Heart left ventricle (tissue), 16 donors: ENCODE results near the gene C22orf39. TPM values are rescaled to one million over a fixed set of nuclear protein-coding genes. Genes with fewer than 3 reads are reported as not detected.
A peak's percentile ranks its signal among the peaks of the same experiment; 100 is the strongest.

ENCODE experiments used
- ATAC-seq, 4 donors: fragments of 200-7000 bp; cut with Tn5 transposase; one replicate each; pipeline ENCODE4 v1.9.1; 2020 to 2022; ENCODE audit warnings: moderate library complexity in 4 of 4, mild to moderate bottlenecking in 3 of 4, moderate number of reproducible peaks in 1 of 4
- DNase-seq, 5 donors: peaks; one replicate each; pipeline ENCODE4 v3.0.0-alpha.2; 2020
- H3K27ac ChIP-seq, 12 donors: fragments of 200-600 bp; sonication (generic) in 4 of 12; one replicate each; pipeline versions ENCODE4 v1.5.0 to v1.8.0; 2016 to 2022; ENCODE audit warnings: mild to moderate bottlenecking in 2 of 12
- H3K27me3 ChIP-seq, 9 donors: fragments of 200-600 bp; sonication (generic) in 2 of 9; one replicate each; pipeline versions ENCODE4 v1.5.1 to v1.8.0; 2016 to 2022; ENCODE audit warnings: mild to moderate bottlenecking in 3 of 9
- H3K36me3 ChIP-seq, 9 donors: fragments of 200-600 bp; sonication (generic) in 2 of 9; one replicate each; pipeline versions ENCODE4 v1.5.0 to v1.8.0; 2018 to 2022; ENCODE audit warnings: mild to moderate bottlenecking in 2 of 9
- H3K4me1 ChIP-seq, 12 donors: fragments of 200-600 bp; sonication (generic) in 4 of 12; one replicate each; pipeline versions ENCODE4 v1.5.0 to v1.8.0; 2016 to 2022; ENCODE audit warnings: mild to moderate bottlenecking in 3 of 12
- H3K4me3 ChIP-seq, 12 donors: fragments of 200-600 bp; sonication (generic) in 4 of 12; one replicate each; pipeline versions ENCODE4 v1.5.0 to v1.8.0; 2017 to 2022; ENCODE audit warnings: mild to moderate bottlenecking in 9 of 12, moderate library complexity in 4 of 12
- H3K9me3 ChIP-seq, 12 donors: fragments of 200-600 bp; sonication (generic) in 4 of 12; one replicate each; pipeline versions ENCODE4 v1.5.0 to v1.8.0; 2016 to 2022; ENCODE audit warnings: mild to moderate bottlenecking in 1 of 12
- CTCF ChIP-seq, 12 donors: fragments of 200-600 bp; sonication (generic) in 4 of 12; IDR thresholded peaks; one replicate each; pipeline versions ENCODE4 v1.5.0 to v1.8.0; 2018 to 2022; ENCODE audit warnings: antibody characterized with exemption in 12 of 12, mild to moderate bottlenecking in 5 of 12
- POLR2A ChIP-seq, 2 donors: fragments of 450-650 bp; IDR thresholded peaks; one replicate each; pipeline ENCODE4 v1.6.1; 2017; ENCODE audit warnings: antibody characterized with exemption in 2 of 2, mild to moderate bottlenecking in 2 of 2, moderate library complexity in 2 of 2
- WGBS, 4 donors: extraction: QIAGEN DNeasy Blood & Tissue Kit in 2 of 4; methylation state at CpG; one replicate each; pipeline versions ENCODE4 v1.1.5 to v1.1.7; 2013 to 2018; 5-methylcytosine and 5-hydroxymethylcytosine counted together
- intact Hi-C, 10 donors: fragments of 100-400 bp; cut with DNase I; formaldehyde crosslinking; loops; one replicate each; pipeline versions ENCODE4 v1.11.1 to v1.14.2; 2022
- polyA plus RNA-seq, 2 donors: library from polyadenylated mRNA; stranded (reverse); fragments of 200-250 nt; gene quantifications; one replicate each; pipeline ENCODE4 v1.2.3, GENCODE V29; 2013
- total RNA-seq, 9 donors: library from RNA; depleted of rRNA in 2 of 9; stranded (reverse); fragments of >200 nt in 2 of 9; fragmentation: NEBNext Ultra II Directional in 3 of 9; extraction: Animal tissue kit (Norgen Biotek cat#: 25700) in 3 of 9; gene quantifications; one replicate each; pipeline versions ENCODE4 v1.1.0 to v1.2.4, GENCODE V29; 2016 to 2023
- donor health status: ischemic (EF 13 %, LVEDD 7.1; RV severe dilation, severe dysfunction).
- donor health status: healthy with polysubstance abuse.
- donor health status: DM: no; HTN: yes; CAD: no.
- donor health status: DM: no; HTN: no; CAD: no.
- donor health status: ischemic (EF 25% LVEDD 6.9; RV normal size, moderate dysfunction).
- donor health status: ischemic (EF 25% LVEDD 5.7; RV mildly dilated, moderate dysfunction).
- donor health status: healthy.
- donor health status: DM: yes; HTN: yes; CAD: no.
- donor health status: ischemic (EF 35%, LVEDD 5.7; RV mildly dilated, moderate dysfunction).
- donor health status: nonischemic (EF 11% LVEDD 7.7; RV severe dilation, severe dysfunction).
- donor health status: DM: yes; HTN: yes; CAD: no.
- donor health status: PGD.
- donor health status: ischemic (EF 29% LVEDD 5.4; RV normal size, mild dysfunction).
- donor health status: nonischemic (EF 23%, LVEDD 6.1; RV moderate dilation, normal function).

Gene C22orf39
- total and polyA plus RNA-seq, 11 donors = 39.1 to 115 (median 53.6) TPM

- Histone ChIP-seq H3K4me3 (no peak overlapping the region), H3K36me3 (peaks cover 0 to 63% (median 54%) of the 10 kb centered on the region in 9 donors), H3K4me1 (peaks cover 0 to 29% (median 21%) of the 10 kb centered on the region in 12 donors), H3K9me3 (no peaks in the 10 kb centered on the region), H3K27ac (no peak overlapping the region), H3K27me3 (no peaks in the 10 kb centered on the region)
- DNase-seq = no peak
- 79 to 89% (median 87%) methylated on average over 8 of the region's 8 CpGs for WGBS, 4 donors
- intact Hi-C loops = loop anchor here in 2 of 10 donors (5.0 to 10.0 kb wide), 2 partner anchors 48 to 266 kb away; no protein-coding TSS in a partner anchor
- TF ChIP-seq POLR2A (IDR thresholded peaks at IDR 0.05) (no peak), CTCF (IDR thresholded peaks at IDR 0.05) (no peak)
- no peak for ATAC-seq
Measured at GRCh38 chr22:19450363-19451175, 3.1 kb upstream of the C22orf39 start.

- Histone ChIP-seq H3K27ac (no peak overlapping the region), H3K4me3 (no peak overlapping the region), H3K27me3 (no peaks in the 10 kb centered on the region), H3K4me1 (peaks cover 2 to 41% (median 31%) of the 10 kb centered on the region in 12 donors), H3K36me3 (peaks cover 0 to 54% (median 46%) of the 10 kb centered on the region in 9 donors), H3K9me3 (no peaks in the 10 kb centered on the region)
- ATAC-seq = no peak
- TF ChIP-seq POLR2A (IDR thresholded peaks at IDR 0.05) (no peak), CTCF (IDR thresholded peaks at IDR 0.05) (no peak)
- intact Hi-C loops = loop anchor here in 2 of 10 donors (2.0 to 10.0 kb wide), 2 partner anchors 27 to 155 kb away; partner anchors contain the start of gene CLTCL1 (in 1 of the 2)
- 71 to 88% (median 78%) methylated on average over 2 of the region's 2 CpGs for WGBS, 4 donors
- no peak for DNase-seq
Measured at GRCh38 chr22:19449422-19449767, 1.9 kb upstream of the C22orf39 start.

- peaks cover 0 to 54% (median 45%) of the 10 kb centered on the region in 9 donors for H3K36me3 ChIP-seq
- H3K4me1 ChIP-seq = peaks cover 2 to 46% (median 32%) of the 10 kb centered on the region in 12 donors
- H3K27me3 ChIP-seq = no peaks in the 10 kb centered on the region
- intact Hi-C loops = loop anchor here in 2 of 10 donors (2.0 to 10.0 kb wide), 2 partner anchors 28 to 154 kb away; partner anchors contain the start of gene CLTCL1 (in 1 of the 2)
- H3K9me3 ChIP-seq = no peaks in the 10 kb centered on the region
- peak overlapping the region in 3 of 12 donors; percentile 89 to 97 (median 92) for H3K4me3 ChIP-seq
- ATAC-seq (no peak), DNase-seq (no peak)
- peak overlapping the region in 5 of 12 donors; percentile 86 to 97 (median 90) for H3K27ac ChIP-seq
- WGBS, 4 donors = 78 to 84% (median 81%) methylated on average over 5 of the region's 5 CpGs
- no peak for TF ChIP-seq CTCF (IDR thresholded peaks at IDR 0.05)
- TF ChIP-seq POLR2A (IDR thresholded peaks at IDR 0.05) = no peak
Measured at GRCh38 chr22:19448739-19449421, 1.4 kb upstream of the C22orf39 start.
